ENCODE measurements around the gene NFE2L3.
A peak's percentile ranks its signal among the peaks of the same experiment; 100 is the strongest.
"Not testable (repeated sequence)": the region's sequence is repeated elsewhere in the genome, so short reads cannot be mapped to it uniquely, and the experiment has no call there.

The NFE2L3 gene

DNA sequence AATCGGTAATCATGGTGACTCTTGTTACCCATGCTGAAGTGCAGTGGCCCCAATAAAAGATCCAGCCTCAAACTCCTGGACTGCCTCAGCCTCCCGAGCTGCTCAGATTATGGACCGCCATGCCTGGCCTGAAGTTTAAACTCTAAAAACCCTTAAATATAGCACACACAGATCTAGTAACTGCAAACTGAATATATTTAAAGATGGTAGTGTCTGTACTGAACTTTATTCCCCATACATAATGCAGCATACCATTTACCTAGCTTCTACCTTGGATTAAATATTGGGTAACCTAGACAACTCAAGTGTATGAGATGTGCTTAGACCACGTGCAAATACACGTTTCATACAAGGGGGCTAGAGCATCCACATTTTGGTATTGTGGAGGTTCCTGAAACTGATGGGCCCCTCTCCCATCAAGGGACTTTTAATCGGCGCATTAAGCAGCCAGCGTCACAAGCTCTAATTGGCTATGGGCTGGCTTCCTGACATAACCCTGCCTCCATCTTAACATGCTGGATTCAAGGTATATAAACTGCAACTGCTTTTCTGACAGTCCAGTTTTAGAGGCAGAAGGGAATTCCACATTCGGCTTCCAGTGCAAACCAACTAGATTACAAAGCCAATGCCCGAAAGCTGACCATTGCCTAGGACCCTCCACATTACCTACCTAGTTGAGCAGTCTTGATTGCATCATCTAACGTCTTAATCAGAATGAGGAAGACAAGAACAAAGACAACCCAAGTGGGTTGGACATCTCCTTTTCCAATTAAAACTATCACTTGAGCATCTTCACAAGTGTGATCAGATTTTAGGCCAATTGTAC is 35.6 kb downstream of the NFE2L3 start:
- no peak for DNase-seq

DNA sequence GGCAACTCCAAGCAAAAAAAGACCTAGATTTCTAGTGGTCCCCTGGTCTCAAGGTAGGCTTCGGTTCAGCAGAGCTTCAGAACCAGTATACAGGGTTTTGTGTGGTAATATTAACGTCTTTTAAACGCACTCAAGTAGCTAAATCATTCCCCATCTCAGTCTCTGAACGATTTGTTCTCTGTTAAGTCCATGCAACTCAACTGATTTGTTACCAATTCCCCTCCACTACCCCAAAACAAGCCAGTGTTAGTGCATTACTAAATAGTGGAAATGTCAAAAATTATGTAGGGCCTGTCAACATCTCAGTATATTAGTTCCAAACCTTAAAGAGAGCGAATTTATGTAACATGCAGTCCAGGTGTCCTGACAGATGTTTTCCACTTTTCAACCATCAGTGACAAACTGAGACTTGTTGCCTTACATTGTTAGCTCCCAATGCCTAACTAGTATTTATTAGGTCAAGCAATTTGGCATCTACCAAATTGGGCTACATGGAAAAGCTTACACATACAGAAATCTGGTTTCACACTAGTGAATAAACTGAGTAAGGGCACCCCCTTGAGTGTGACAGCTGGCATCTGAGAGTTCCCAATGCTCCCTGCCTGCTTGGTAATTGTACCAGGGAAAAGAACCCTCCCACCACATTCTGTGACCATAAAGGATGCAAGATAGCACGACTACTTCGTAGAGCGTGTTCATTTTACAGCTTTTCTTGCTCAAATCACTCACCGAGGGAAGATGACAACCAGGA is 36.4 kb downstream of the NFE2L3 start:
- DNase-seq, result no peak

DNA sequence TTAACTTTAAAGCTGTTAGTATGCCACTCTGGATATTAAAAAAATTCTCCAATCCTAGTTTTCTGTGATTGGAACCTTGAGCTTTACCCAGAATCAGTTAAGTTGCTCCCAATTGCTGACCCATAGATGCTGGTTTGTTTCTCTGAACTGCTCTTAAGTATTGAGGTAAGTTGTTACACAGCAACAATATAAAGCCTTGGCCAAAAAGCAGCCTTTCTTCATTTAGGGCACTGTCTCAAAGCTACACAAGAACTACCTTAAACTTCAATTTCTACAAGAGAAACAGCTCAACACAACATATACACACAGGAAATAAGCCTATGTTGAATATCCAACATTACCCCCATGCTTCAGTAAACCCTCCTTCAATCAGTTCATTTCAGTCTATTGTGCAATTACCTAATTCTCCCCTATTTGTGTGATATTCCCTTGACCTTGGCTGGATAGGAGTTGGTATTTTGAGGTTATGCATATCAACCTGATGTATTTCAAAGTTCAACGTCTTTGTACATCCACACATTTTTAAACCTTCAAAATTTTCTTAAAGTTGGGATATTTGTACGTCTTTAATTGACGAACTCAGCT is 37.1 kb downstream of the NFE2L3 start:
- DNase-seq, result no peak

DNA sequence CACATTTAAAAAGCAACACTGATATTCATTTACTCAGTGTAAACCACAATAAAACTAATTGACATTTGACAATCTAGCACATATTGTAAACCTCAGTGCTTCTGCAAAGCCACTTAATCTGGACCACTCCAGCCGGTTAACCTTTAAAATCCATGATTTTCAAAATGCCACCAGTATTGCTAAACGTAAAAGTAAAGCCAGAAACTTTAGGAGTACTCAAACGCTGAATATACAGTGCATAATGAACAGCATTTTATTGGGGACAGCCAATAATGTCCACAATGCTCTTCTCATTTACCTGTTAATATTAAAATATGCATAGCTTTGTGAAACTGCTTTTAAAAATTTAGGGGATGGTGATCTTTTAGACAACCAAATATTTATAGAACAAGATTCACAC is 37.7 kb downstream of the NFE2L3 start:
- DNase-seq, result no peak

DNA sequence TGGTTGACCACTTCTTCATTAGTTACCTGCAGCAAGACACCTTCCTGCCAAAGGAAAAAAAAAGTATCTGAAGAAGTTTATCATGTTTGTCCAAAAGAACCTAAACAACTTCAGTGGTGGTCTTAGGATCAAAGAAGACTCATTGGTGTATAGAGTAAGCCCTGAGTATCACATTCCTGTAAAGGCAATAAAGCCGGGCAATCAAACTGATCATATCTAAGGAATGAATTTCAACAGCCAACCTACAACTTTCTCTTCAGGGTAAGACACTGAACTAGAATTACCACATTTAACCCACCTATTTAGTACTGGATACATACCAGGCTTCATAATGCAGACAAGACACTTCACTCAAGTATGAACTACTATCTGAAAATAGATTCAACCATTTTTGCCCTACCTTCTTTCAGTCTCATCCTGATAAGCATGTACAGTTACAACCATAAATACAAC is 38.4 kb downstream of the NFE2L3 start:
- no peak for DNase-seq

DNA sequence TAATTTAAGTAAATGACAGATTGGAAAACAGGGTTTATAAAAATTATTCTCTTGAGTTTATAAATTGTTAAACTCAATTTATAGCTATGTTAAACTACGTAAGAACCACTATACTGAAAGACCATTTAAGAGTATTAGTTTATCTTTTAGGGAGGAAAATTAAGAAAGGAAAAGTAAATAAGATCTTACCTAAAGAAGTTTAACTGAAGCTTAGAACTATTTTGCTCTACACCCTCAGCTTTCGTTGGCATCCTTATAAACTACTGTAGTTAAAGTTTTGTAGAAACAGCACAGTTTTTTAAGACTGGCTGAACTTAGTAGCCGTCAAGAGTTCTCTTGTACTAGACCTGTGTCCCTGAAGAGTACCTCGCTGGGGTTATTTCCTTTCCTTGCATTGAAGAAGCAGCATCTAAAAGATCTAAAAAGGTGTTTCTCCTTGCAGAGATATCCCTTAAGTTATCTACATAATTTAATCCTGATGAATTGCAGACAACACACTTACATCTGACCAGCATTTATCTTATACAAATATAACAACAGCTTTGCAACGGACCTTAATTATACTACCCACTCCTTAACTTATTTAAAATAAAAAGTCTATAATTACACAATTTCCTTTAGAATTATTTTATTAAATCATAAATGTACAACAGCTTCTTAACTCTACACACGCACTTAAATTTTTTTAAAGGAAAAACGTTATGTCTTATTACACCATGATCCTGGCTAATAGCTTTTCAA is 39.4 kb downstream of the NFE2L3 start:
- no peak for DNase-seq

DNA sequence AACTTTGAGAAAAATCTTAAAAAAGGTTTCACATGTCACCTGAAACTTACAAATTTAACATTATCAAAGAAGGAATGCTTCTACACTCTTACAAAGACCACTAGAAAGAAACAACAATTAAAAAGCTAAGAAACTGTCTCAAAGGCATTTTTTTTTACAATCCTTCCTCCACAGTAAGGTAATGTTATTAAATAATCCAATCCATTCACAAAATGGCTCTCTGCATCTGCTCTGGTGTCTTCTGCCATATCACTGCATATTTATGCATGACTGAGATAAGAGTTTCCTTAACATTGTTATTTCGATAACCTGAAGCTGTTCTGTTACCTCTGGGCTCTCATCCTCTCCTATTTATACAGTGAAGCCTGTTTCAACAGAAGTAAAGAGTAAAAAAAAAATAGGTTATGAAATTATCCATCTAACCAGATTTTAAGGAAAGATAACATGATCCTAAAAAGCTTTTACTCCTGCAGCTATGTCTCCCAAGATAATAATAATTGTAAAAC is 40.0 kb downstream of the NFE2L3 start:
- DNase-seq, result no peak

DNA sequence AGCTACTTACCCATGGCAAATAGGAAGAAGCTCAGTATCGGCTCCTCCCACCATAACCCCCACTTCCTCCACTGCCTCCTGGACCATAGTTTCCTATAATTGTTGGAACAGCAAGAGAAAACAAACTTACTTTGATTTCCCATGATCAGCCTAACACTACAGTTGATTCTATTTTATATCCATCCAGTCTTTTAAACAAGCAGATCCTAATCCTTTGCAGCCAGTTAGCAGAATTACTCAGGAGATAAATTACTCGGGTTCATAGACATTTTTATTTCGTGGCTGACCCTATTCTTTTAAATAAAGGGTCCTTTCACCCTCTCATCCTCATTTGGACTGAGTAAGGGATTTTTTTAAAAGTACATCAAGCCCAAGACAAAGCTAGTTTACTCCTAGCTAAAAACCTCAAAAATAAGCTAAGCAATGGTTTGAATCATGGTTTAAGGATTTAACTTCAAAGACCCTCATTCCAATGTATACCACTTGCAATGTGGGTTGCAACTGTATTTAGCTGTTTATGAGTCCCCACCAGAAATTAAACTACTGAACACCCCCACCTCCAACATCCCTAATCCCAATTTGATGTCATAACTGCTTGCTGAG is 40.6 kb downstream of the NFE2L3 start:
- no peak for DNase-seq

DNA sequence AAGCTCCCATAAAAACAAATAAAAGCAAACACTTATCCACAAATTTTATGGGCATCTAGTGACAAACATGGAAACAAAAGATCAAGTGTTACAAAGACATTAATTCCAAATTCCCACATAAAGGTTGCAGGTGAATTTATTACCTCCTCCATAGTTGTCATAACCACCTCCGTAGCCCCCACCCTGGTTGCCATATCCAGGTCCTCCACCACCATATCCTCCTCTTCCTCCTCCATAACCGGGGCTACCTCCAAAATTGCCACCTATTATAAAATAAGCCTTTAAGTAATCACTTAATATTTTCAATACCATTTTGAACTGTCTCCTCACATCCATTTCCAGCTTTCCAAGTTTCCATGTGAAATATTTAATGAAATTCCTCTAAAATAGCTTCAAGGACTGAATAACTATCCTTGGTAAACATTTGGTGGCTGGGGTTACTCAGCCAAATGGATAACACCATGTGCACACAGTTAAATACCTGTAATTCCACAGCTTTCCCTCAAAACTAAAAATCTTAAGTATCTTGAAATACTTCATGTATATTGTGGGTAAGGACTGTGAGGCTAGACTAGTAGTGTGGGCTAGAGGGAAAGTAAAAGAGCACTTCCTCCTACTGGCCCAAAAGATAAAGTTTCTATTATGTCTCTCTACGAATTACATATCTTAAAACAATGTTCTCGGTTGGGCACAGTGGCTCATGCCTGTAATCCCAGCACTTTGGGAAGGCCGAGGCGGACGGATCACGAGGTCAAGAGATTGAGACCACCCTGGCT is 41.6 kb downstream of the NFE2L3 start:
- DNase-seq, result no peak

DNA sequence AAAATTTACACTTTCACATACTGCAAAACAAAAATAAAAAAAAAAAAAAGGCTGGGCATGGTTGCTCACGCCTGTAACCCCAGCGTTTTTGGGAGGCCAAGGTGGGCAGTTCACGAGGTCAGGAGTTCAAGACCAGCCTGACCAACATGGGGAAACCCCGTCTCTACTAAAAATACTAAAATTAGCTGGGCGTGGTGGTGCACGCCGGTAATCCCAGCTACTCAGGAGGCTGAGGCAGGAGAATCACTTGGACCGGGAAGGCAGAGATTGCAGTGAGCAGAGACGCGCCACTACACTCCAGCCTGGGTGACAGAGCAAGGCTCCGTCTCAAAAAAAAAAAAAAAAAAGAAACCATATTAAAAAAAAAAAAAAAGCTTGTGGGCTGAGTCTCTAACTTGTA is 42.8 kb downstream of the NFE2L3 start:
- not testable (repeated sequence) for DNase-seq

DNA sequence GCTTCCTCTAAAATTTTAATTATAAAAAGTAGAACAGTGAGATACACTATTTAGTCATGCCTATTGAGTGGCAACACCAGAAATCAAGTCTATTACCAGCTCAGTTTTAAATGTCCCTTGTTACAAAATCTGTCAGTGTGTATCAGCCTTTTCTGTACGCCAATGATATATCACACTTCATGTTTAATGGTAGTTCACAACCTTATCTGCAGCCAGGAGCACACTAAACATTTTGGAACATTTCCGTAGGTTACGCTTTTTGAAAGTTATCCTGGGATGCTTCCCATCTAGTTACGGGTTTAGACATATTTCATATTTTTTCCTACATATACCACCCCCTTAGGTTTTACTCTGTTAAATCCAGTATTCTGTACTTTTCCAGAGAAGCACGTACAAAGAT is 43.2 kb downstream of the NFE2L3 start:
- DNase-seq, result no peak

DNA sequence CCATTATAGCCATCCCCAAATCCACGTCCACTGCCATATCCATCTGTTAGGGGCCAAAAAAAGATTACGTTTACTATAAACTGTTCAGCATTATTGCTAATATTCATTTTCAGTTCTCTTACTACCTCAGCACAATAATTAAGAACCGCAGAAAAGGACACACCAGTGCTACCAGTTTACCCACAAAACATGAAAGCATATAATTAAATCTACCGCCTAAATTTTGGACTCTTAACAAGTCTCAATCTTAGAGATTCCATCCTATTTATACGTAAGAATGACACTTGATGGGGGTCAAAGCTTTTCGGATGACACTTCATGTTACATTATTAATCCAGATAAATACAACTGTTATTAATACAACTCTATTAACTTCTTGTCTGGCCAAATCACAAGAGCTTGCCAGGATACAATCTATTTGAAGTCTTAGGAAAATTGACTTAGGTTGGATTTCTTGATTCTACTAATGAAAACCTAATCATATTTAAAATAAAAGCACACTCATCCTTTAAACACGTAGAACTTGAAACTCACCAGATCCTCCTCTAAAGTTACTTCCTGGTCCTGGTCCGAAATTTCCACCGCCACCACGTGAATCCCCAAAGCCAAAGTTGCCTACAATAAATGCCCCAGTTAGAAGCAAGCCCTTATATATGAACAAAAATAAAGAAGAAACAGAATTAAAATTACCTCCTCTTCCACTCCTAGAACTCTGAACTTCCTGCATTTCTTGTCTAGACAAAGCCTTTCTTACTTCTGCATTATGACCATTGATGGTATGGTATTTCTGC is 44.1 kb downstream of the NFE2L3 start:
- no peak for DNase-seq

DNA sequence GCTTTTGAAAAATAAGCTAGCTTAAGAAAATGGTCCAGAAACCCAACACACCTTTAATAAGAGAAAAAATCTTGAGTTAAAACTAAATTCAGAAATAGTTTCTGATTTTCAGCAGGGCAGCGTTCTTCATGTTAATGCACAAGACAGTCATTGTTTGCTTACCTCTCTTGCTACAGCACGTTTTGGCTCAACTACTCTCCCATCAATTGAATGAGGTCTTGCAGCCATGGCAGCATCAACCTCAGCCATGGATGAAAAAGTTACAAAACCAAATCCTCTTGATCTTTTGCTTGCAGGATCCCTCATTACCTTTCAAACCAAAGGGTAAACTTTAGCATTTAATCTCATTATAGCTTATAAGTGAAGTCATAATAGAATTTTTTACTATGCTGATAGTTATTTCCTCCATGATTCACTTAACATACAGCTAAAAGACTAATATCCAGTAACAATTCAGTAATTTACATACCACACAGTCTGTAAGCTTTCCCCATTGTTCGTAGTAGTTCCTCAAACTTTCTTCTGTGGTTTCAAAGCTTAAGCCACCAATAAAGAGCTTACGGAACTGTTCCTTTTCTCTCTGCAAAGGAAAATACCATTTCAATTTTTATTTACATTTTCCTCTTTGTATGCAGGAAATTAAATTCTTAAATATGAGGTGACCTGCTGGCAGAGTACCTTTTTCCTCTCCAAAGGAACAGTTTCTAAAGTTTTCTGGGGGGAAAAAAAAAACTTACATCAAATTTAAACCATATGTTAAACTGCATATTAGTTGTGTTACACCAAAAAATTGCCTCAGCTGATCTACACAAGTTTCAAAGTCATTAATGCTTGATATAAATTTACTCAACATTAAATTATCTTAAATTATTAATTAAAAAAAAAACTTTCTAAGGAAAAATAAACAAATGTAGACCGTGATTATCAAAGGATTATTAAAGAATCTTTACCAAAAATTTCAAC is 45.4 kb downstream of the NFE2L3 start:
- DNase-seq, result peak in 1 of 2 experiments; percentile 17

DNA sequence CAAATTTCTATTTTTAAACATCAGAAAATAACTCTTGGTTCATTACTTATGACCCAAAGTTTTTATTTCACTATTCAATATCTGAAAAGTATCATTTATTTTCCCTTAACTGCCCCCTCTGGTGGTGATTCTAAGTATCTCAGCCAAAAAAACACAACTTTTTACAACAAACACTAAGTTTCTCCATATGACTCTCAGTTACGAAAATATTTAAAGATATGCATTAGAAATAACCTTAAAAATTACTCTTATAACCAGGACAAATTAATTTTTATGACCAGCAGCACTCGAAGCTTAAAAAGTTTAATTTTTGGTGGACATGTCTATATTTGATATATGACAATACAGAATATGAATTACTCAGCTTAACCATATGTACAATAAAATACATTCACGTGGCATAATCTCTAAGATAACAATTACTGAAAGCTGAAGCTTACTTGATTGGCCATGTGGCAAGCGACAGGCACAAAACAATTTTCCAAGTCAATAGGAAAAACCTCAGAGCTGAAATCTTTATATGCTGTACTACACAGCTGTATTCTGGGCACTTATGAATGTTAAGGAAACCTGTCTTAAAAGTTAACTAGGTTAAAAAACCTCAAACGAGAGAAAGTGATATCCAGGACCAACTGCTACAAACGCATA is 46.3 kb downstream of the NFE2L3 start:
- DNase-seq, result peak in 1 of 2 experiments; percentile 55

DNA sequence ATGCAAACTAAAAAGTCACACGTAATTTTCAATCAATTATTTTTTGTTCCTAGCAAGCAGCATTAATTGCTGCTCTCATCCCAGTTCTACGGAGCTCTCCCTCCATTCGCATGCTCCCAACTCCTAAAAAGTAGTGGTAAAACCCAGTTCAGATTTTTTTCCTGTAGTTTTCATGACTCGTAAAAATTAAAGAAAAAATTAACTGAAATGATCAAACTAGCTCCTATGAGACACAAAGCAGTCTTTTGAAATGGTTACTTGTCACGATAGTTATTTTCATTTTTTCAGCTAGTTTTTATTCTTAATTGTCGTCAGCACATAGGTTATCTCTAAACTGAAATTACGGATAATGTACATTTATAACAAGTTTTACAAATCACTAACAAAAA is 46.8 kb downstream of the NFE2L3 start:
- DNase-seq, result no peak

DNA sequence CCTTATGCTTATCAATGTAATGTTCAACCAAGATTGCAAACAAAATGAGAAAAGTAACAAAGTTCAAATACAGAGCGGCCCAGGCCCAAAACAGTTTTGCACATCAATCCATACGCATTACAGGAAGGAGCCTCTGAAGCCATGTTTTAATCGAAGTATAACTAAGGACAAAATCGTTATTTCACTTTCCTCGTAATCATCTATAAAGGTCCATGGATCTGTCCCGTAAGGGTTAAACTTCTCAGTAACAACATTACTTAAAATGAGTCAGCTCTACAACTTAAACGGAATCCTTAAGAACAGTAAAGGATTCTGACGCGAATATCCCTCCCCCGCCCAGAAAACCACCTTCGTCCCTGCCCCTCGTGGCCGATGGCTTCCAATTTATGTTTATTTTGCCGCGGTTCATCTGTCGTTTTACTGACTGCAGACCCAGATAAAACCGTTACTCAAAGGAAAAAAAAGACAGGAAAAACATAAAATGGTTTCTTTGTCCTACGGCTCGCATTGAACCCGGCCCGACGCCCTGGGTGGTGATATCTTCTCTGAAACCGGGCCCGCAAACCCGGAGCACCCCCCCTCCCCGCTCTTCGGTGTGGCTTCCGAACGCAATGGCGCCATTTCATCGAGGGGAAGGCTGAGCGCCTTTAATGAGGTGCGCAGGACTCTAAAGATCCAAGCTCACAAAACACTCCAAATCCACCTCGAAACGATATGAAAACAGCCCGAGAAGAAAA is 47.5 kb downstream of the NFE2L3 start:
- peak; percentile 68 to 82 for DNase-seq

DNA sequence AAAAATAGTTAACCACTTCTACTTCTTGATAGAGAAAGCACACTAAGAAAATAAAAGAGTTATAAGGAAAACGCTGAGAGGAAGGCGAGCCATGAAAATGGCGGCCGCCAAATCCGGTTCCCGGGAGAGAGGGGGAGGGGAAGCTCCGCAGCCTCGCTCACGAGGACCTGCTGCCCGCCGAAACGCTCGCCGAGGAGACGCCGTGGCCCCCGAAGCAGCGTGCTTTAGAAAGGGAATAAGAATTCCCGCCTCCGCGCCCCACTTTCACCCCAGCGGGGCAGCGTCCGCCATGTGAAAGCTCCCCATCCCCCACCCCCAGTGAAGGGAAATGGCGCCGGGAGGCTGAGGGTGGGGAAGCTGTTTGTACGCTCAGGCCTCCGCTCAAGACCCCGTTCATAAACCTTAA is 48.0 kb downstream of the NFE2L3 start:
- DNase-seq, result peak; percentile 89 to 90
